HUDEP-2 (cell line): ENCODE results near the gene SLC8B1.

Experiments
- DNase-seq, 76 experiments: peaks; one replicate each; lab custom pipeline; 2025; ENCODE audit not compliant: unreplicated experiment in 76 of 76; lab: John Stamatoyannopoulos, UW

The SLC8B1 gene

DNA sequence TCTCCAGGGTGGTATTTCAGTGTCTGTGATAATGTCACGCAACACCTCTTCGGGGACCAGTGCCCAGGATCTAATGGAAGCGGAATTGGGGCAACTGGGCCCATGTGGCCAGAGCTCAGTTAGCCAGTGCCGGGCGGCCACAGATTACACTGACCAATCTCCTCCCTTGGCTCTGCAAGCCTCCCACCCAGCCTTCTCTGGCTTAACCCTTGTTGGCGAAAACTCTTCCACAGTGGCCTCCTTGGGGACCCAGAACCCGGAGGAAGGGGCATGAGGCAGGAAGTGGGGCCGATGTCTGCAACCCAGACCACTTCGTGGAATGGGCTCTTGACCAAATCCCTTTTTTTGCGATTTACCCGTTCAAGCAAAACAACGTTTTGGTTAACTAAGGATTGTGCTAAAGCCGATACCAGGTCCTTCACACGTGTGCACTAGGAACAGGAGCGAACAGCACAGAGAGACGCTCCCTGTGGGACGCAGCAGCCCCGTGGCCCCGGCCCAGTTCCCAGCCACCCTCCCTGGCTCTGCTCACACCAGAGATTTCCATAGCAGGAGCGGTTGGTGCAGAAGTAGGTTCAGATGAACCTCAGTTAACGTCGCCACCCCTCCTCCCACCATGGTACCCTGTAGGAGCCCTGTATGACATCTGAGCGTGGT, 38.2 kb downstream of the SLC8B1 start:
- DNase-seq = no peak

DNA sequence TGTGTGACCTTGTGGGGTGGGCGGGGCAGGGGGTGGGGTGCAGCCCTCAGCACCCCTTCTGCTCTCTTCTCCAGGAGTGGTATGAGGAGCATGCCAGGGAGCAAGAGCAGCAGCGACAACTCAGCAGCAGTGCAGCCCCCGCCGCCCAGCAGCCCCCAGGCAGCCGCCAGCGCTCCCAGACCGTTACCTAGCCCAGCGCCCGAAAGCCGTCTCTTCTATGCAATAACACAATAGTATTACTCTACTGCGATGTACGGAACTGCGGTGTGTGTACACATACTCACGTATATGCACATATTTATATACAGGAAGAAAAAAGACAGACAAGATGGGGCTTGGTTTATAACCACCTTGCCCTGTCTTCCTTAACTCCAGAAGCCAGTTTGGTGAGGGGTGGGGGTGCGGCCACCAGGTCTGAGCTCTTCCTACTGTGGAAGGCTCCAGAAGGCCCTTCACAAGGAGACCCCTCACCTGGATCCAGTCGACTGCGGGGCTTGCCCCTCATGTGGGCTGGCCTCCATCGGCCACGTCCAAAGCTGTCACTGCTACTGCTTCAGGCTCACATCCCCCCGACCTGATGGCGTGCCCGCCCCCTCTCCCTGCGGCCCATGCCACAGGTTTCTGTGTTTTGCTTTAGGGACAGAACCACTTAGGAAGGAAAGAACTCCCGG, 38.9 kb downstream of the SLC8B1 start:
- no peak for DNase-seq

DNA sequence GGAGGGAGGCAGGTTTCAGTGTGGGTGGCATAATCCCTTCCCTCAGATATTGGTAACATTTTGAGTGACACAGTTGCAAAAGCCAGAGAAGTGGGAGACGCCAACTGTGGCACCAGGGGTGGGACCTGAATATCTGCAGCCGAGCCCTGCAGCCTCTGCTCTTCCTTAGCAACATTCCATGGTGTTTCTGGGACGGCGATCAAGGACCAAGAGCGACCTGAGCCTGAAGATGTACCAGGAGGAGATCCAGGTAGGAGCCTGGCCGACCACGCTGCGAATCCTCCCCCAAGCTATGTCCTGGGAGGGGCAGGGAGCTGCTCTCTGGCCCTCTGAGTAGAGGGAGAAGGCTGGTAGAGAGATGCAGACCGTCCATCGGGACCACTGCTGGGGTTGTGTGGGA, 41.8 kb downstream of the SLC8B1 start:
- DNase-seq = no peak

DNA sequence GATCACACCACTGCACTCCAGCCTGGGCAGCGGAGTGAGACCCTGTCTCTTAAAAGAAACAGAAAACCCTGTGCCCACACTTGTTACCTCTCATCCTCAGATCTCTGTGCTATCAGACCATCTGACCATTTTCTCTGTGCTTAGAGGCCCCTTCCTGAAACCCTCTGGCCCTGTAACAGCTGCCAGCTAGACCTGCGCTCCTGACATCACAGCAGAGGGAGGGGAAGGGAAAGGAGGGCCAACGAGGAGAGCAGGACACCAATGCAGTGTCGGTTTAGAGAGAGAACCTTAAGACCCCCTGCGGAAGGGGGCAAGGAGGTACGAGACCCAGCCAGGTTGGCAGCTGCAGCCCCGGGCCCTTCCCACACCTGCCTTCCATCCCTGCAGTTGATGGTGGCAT, 42.4 kb downstream of the SLC8B1 start:
- DNase-seq = no peak

DNA sequence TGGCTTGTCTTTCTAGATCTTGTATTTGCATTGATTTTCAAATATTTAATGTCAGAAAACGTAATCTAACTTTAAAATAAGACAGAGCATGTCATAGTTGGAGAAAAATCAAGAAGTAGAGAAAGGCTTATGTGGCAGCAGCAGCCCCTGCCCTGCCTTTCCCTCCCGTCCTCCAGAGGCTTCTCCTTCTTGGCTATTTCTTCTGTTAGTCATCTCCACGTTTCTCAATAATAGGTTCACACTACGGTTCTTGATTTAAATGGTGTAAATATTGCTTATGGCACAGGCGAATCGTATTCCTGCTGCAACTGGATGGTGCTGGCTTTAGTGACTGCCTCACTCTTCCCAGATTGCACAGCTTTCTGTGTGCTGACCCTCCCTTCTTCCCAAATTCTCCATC, 42.8 kb downstream of the SLC8B1 start:
- no peak for DNase-seq

- DNase-seq = no peak
Observed at GRCh38 chr12:113291586-113291985, 43.3 kb downstream of the SLC8B1 start.

DNA sequence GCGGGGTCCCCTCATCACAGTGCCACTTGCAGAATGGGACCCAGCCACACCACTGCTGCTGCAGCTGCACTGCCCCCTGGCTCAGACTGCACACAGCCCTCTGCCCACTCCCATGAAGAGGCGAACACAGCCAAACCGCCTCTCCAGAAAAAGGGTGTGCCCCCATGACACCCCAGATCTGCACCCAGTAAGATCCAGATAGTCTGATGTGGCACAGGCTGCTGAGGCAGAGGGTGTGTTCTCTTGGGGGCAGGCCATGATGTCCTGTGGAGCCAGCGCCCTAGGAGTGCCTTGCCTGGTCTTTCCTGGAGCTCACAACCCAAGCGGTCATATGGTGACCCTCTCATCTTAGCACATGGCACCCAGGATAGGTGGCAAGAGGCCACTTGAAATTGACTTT, 44.4 kb downstream of the SLC8B1 start:
- DNase-seq = peak in 39 of 76 experiments; percentile 5 to 63 (median 35)

GRCh38 chr12:113289361-113289760, 45.5 kb downstream of the SLC8B1 start:
- no peak for DNase-seq

DNA sequence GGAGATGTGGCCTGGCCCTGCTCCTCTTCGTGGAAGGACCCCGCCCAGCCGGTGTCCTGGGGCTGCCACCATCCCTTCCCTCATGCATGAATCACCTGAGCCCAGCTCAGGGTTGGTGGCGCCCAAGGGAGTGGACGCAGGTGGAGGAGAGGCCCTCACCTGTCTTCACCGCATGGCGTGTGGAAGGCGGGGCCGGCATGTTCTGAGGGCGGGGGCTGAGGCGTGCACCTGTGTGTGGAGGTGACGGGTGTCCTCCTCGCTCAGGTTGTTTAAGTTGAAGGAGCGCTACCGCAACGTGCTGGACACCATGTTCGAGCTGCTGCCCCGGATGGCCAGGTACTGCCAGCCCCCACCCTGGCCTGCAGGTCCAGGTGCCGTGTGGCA, 47.0 kb downstream of the SLC8B1 start:
- DNase-seq = no peak

- DNase-seq = no peak
Observed at GRCh38 chr12:113287146-113287898, 47.6 kb downstream of the SLC8B1 start.

DNA sequence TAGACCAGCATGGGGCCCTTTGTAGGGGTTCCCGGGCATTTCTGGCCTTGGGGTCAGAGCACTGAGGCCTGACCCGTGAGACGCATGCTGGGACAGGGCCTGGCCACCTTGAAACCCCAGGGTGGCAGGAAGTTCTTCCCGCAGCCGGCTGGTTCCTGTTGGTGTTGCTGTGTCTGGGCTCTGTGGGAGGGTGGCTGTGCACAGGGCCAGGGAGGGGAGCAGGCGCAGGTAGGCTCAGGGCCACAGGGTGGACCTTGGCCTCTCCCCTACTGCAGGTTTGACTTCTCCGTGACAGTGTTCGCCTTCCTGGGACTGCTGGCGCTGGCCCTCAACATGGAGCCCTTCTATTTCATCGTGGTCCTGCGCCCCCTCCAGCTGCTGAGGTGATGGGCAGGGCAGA, 48.2 kb downstream of the SLC8B1 start:
- DNase-seq = no peak

- no peak for DNase-seq
Observed at GRCh38 chr12:113285679-113286610, 49.0 kb downstream of the SLC8B1 start.

- DNase-seq = no peak
Observed at GRCh38 chr12:113284751-113285150, 50.2 kb downstream of the SLC8B1 start.

DNA sequence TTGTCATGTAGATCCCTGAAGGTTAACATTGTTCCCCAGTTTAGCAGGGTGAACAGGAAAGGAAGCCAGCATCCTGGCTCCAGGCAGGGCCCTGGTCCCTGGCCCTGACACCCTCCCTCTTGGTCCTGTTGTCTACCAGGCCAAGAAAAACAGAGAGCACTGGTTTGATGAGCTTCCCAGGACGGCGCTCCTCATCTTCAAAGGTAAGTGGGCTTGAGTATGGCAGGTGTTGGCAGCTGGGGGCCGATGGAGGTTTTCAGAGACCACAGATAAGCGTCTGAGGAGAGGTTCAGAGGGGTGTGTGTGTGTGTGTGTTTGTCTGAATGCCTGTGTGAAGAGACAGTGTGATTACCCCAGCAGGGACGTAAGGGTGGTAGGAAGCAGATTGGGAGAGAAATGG, 56.3 kb downstream of the SLC8B1 start:
- DNase-seq = no peak

DNA sequence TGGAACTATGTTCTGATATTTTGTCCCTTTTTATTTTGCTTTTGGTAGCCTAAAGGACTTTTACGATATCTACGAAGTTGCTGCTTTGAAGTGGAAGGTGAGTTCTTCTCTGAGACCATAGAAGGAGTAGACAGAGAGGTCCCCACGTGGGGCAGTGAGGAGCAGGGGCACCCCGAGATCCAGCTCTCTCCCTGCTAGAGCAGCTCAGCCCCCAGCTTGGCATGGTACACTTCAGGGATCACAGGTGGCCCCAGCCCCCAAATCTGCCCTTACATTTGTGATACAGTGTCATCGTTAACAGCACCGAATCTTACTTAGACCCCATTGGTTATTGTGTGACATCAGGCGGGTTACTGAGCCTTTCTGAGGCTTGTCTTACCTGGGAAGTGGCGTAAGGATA, 56.8 kb downstream of the SLC8B1 start:
- no peak for DNase-seq

- DNase-seq = no peak
Observed at GRCh38 chr12:113277511-113277910, 57.4 kb downstream of the SLC8B1 start.

DNA sequence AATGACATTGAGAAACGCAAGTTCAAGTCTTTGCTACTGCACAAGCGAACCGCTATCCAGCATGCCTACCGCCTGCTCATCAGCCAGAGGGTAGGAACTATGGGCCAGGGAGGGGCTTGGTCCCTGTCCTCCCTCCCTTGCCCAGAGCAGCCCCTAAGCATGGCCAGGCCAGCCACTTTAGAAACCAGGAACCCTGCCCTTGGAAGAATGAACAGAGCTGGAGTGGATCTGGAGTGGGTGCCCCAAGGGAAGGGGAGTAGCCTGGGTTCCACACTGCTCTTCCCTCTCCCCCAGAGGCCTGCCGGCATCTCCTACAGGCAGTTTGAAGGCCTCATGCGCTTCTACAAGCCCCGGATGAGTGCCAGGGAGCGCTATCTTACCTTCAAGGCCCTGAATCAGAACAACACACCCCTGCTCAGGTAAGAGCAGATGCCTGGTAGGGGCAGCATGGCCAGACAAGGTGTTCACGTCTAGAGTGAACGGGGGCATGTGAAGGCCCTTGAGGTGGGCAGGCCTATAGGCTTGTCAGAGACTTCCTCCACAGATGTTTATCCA, 57.9 kb downstream of the SLC8B1 start:
- no peak for DNase-seq

- no peak for DNase-seq
Observed at GRCh38 chr12:113276306-113276705, 58.6 kb downstream of the SLC8B1 start.

- DNase-seq = no peak
Observed at GRCh38 chr12:113274848-113275247, 60.1 kb downstream of the SLC8B1 start.

GRCh38 chr12:113273053-113273725, 61.7 kb downstream of the SLC8B1 start:
- DNase-seq = no peak
